HG02973 (cell line): Measurements from ENCODE around the gene KCNJ3.

Experiments
- ATAC-seq: cut with Tn5 transposase; IDR thresholded peaks from one replicate; pipeline ENCODE4 v1.9.1; 2021; ENCODE audit warnings: moderate library complexity; ENCODE audit not compliant: unreplicated experiment

Gene KCNJ3

GRCh38 chr2:154698296-154698720 lies at the start of gene KCNJ3:
KCNJ3 (plus strand) TSS chr2:154698695; CDS start chr2:154698776, 81 bp downstream.
- ATAC-seq, result no peak

DNA sequence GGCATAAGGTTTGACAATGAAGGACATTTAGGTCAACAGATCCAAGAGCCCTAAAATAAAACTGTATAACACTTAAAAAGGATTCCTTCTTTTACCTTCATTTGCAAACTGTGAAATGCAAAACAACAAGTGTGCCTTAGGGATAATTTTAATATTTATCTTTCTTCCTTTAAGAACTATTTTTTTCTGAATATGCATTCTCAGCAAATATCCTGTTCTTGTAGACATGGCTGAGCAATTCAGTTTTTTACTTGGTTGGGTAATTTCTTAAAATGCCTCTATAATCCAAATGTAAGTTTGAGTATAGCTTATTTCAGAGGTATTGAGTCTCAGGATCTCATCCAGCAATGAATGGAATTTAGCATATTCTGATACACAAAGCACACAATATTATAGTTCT lies 43.0 kb upstream of the KCNJ3 start:
- no peak for ATAC-seq

DNA sequence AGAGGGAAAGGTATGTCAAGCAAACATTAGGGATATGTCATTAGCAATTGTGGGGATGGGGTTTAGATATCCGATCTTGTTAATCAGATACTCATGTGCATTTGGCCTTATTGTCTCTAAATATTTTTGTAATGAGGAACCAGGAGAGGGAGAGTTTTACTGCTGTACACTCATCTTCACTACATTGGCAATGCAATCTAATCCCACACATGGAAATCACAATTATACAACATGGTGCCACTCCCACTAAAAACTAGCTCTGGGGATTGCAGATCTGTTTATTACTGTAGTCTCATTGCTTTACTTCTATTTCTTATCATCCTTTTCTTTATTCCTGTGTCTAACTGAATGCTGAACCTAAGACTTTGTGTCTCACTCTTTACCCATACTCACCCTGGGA lies 39.6 kb upstream of the KCNJ3 start:
- no peak for ATAC-seq

- no peak for ATAC-seq
Observed at GRCh38 chr2:154664248-154664647, 34.2 kb upstream of the KCNJ3 start.

GRCh38 chr2:154670083-154670482 lies 28.4 kb upstream of the KCNJ3 start:
- ATAC-seq, result no peak

- ATAC-seq, result no peak
Observed at GRCh38 chr2:154673694-154674093, 24.8 kb upstream of the KCNJ3 start.

DNA sequence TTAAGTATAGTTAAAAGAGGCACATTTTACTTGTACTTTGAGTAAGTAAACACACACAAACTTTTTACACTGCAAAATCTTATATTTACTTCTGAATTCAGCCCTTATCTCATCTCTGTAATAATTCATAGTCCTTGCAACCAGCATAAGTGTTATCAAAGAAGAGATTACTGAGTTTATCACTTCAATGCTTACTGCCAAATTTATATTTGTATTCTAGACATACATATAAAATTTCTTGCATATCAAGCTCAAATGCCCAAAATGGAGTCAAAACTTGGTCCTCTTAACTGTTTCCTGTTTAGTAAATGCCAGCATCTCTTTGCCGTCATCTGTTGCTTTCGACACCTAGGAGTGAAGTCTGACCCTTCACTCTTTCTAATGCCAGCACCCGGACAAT lies 21.1 kb upstream of the KCNJ3 start:
- no peak for ATAC-seq

- no peak for ATAC-seq
Observed at GRCh38 chr2:154681741-154682140, 16.8 kb upstream of the KCNJ3 start.

DNA sequence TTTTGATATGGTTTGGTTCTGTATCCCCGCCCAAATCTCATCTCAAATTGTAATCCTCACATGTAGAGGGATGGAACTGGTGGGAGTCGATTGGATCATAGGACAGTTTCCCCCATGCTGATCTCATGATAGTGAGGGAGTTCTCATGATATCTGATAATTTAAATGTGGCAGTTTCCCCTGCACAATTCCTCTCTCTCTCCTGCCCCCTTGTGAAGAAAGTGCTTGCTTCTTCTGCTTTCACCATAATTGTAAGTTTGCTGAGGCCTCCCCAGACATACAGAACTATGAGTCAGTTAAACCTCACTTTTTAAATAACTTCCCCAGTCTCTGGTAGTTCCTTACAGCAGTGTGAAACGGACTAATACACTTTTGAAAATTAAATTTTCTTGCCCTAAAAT lies 12.3 kb upstream of the KCNJ3 start:
- ATAC-seq, result no peak

DNA sequence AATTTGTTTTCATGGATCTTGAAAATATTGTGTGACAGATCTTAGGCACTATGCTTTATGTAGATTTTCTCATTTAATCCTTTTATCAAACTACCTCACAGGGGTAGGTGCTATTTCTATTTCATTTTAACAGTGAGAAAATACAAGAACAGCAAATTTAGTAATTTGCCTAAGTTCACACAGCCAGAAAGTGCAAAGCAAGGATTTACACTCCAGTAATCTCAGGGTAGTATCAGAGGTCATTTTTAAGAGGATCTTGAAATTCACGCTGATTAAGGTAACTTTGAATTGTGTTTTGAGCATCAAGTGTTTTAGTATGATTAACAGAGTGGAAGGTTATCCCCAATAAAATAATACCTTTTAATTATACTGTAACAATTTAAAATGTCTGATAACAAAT lies 10.1 kb upstream of the KCNJ3 start:
- no peak for ATAC-seq

DNA sequence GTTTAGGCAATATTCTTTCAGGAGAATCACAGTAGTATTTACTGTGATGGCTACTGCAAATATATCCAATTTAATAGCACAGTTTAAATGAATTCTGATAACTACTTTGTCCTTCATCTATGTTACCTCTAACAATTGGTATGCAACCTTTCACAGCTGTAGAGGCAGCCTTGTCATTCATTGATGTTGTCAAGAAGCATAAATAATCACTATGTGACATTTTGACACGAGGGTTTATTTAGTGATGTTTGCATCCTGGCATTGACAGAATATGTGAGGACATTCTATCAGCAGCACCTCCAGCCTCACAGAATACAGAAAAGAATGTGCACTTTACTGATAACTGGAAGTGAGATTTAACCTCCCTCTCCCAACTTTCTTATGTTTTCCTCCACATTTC lies 9.3 kb upstream of the KCNJ3 start:
- no peak for ATAC-seq

DNA sequence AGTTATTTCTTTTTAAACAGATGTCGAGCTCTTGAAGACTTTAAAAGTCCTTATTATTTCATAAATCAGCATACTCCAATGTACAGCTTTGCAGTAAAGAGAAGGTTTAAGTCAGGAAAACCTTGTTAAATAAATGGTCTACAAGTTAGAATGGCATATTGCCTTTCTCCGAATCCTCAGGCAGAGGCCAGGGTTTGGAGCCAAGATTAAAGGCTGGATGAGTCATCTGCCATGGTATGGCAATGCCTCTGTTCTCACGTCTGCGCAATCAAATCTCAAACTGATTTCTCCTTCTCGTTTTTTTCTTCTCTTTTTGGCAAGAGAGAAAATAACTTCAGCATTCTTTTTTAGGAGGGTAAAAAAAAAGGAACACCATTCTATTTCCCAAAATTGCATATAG lies 5.6 kb upstream of the KCNJ3 start:
- no peak for ATAC-seq

DNA sequence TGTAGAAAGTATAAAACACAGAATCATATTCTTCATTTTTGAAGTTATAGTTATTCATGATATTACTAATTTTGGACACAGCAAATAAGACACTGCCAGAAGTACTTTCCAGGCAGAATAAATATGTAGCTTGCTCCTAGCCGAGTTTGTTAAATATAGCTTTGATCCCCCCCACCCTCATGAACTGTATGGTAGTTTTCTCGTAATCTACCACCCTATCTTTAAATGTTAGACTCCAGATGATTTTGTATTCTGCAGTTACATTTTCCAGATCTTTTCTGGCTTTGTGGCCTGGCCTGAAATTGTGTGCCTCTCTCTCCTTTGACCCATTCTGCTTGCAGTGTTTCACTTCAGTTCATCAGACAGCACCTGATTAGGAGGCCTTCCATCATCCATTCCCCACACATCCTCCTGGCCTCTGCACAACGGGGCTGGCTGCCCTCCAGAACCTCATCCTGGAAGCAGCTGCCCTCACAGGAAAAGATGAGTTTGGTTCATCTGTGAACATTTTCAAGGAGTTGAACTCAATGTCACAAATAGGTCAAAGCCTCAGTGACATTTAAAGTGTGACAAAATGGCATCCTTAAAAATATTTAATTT lies 4.7 kb upstream of the KCNJ3 start:
- ATAC-seq, result no peak

DNA sequence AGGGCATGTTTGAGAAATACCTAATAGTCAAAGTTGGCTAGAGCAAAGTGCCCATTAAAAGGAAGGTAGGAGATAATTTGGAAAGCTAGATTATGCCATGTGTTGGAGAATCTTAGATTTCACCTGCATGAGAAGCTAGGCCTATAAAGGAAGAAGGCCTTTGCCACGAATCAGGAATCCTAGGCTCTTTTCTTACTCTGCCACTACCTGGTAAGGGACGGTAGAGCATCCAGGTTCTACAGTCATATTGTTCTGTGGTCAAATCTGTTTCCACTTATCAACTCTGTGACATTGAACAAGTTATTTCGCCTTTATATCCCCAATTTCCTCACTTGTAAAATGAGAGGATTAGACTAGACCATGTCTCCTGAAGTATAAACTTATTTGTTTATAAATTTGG lies 3.6 kb upstream of the KCNJ3 start:
- no peak for ATAC-seq

GRCh38 chr2:154696369-154696768 lies 2.1 kb upstream of the KCNJ3 start:
- no peak for ATAC-seq

- no peak for ATAC-seq
Observed at GRCh38 chr2:154696810-154697417, 1.6 kb upstream of the KCNJ3 start.

- no peak for ATAC-seq
Observed at GRCh38 chr2:154697418-154698252, 860 bp upstream of the KCNJ3 start.

- ATAC-seq, result no peak
Observed at GRCh38 chr2:154698721-154699574, 453 bp downstream of the KCNJ3 start.

- ATAC-seq, result no peak
Observed at GRCh38 chr2:154699575-154699930, 1.1 kb downstream of the KCNJ3 start.

- no peak for ATAC-seq
Observed at GRCh38 chr2:154700136-154700535, 1.6 kb downstream of the KCNJ3 start.

- ATAC-seq, result no peak
Observed at GRCh38 chr2:154704991-154705390, 6.5 kb downstream of the KCNJ3 start.
